ENCODE measurements around the gene RCAN1.

The RCAN1 gene

DNA sequence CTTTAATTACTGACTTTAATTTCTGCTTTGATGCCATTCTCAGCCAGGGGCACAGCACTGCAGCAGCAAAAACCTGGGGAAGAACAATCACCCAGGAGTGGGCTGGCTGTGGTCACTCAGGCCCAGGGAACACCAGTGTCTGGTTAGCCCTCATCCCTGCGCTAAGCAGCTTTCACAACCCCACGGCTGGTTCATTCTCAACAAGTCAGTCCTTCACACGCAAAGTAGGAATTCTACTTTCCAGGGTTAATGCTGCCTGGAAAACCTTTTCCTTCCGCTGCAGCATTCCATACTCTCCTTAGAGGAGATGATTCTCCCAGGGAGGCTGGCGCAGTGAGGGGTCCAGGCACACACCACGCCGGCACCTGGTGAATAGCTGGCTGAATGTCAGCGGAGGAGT is 78.6 kb downstream of the RCAN1 start:
- no peak for DNase-seq

DNA sequence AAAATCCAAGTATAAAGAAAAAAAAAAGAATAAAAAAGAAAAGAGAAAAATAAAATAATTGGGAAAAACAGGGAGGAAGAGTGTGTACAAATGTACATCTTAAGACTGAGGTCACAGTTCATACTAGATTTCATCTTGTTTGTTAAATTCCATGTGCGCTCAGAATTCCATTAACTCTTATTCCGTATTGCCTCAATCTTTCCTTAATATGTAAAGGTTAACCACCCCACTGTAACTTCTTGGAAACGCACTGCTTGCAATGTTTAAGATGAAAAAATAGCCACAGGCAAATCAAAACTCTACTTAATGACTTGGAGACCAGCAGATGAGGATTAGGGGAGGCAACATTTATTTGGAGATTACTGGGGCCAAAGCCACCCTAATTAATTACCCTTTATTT is 79.0 kb downstream of the RCAN1 start:
- DNase-seq = no peak

DNA sequence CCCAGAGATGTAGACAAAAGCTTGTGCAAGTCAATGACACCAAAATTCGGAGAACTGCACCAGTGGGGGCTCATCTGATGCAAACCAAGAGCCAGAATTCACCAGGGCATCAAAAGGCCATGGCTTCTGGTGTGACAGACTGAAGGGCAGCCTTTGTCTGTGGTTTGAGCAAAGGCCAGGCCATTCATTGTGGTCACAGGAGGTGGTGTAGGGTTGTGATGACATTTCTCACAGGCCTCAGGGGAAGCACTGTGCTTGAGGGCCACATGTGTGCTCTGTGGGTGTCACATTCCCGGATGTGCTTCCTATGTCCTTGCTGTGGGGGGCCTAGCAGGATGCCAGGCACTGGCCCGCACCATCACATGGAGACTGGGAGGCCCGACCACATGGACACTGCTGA is 80.4 kb downstream of the RCAN1 start:
- no peak for DNase-seq

DNA sequence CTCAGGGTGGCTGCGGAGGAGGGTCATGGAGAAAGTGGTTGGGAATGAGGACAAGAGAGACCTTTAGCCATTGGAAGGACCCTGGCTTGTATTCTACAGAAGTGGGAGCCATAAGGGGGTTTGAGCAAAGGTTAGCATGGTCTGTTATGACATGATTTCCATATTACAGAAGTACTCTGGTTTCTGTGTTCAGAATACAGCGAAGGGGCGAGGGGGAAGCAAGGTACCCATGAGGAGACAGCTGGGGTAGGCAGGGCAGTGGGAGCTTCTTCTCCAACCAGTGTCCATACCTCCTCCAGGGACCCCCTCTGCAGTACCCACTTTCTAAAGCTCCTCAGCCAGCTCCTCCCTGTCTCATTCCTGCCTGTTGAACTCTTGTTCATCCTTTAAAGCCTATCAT is 81.0 kb downstream of the RCAN1 start:
- DNase-seq = no peak

DNA sequence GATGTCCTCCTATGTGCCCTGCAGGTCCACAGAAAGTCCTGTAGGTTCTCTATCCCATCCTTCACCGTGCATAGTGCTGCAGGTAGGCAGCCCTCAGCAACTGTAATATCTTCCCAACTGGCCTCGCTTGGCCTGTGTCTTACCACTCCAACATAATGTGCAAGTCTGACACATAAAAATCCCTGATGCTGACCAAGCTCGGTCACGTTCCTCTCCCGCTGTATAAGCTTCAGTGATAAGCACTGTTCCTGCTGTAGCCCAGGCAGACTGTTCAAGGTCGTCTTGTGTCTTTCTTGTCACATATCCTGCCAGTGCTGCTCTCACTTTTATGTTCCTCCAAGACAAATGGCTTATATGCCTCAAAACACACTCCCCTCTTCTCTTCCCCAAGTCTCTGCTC is 83.5 kb downstream of the RCAN1 start:
- DNase-seq = no peak

DNA sequence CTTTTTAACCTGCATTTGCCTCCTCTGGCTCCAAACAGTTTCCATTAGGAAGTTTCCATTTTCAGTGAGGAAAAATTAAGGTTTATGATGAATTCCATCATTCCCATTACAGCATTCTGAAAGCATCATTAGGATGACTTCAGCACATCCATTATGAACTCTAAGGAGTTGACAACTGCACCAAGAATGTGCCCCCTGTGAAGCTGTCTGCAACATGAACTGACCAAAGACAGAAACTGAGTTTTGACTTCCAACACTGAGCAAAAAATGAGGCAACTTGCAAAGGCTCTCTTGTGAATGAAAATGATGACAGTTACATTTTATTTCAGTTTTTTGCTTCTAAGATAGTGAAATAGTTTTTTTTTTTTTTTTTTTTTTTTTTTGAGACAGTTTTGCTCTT is 84.7 kb downstream of the RCAN1 start:
- DNase-seq = no peak

DNA sequence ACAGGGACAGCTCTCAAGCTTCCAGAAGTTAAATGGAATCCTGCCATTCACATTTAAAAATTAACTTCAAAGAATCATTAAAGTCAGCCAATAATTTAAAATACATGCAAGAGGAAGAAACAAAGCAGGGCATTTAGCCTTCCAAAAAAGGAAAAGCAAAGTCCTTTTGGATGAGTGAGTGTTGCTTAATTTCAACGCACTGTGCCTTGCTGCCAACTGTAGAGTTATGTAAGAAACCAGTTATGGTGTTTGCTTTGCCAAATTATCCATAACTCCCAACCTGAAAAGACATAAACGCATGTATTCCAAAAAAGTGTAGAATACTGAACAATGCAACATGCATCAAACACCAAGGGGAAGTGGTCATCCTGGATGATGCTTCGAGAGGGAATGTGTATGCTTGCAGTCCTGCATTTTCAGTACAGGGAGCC is 86.8 kb downstream of the RCAN1 start:
- no peak for DNase-seq

DNA sequence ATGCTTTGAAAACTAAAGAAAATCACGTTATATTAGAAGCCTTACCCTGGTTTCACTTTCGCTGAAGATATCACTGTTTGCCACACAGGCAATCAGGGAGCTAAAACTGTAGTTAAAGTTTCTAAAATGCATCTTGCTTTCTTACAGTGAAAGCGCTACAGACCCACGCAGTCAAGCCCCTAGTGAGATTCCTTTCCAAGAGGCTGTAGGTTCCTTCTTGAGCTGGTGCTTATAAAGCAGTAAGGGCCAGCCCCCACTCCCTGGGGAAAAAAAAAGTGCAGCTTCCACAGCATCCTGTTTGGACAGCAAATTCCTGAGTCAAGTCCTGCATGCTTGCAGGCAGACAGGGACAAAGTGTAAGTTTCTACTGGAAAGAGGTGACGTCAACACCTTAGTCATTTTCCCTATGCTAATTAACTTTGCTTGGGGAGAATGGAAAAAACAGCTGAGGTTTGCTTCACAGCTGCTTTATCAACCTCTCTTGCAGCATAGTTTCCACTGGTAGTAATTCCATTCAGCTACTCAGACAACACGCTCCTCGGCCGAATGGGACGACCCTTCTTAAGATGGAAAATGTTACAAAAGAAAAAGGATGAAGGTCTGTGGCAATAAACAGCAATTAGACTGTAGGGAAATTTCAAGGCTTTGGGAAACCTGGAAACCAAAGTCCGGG is 88.2 kb downstream of the RCAN1 start:
- peak; percentile 6 for DNase-seq

DNA sequence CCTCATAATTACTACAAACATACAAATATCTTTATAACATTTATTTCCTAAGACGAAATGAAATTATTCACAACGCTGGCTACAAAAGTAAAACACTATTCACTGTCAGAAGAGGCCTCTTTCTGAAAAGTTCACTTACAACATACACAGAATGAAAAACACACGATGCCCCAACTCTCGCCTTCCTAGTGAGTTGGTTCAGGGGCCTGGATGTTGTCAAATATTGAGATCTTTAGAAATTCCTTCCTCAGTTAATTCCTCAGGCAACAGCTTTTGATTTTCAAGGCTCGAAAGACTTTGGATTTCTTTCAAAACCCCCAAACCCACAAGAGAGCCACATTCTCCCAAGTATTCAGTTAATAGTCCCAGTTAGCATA is 88.7 kb downstream of the RCAN1 start:
- DNase-seq = no peak

DNA sequence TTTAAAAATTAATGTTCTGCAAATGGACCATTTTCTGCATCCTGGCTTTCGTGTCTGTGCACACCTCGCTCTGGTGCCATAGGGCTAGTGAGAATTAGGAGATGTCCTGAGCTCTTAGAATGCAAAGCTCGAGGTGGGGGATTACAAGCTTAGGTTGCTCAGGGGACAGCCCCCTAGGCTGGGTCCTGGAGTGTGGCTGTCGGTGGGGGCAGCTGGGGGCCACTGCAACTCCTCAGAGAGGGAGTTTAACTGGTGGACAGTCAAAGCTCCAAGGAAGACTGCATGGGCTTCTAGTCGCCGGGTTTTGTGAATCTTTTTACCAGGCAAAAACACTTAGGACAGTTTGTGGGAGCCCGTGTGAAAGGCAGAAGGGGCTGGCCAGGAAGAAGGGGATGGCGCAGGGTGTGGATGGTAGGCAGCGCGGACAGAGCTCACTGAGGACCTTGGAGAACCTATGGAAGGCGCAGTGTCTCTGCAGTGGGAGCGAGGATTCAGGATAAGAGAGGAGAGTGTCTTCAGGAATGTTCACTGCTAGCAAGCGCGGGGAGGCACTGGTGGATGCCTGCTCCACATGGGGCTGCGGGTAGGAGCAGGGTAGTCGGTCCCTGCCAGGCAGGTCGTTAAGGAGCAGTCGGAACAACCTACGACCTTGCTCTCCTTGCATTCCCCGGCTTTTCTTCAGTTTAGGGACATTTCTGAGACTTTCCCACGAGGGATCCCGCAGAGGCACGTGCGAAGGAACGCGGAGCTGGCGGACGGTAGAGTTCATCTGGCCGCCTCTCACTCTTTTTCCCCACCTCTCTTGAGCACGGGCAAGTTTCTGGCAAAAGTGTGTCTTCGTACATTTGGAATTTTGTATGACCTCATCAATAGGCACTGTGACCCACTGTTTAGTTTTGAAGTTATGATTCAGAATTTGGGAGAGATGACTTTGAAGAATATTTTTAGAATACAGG is 90.0 kb downstream of the RCAN1 start:
- DNase-seq = no peak

DNA sequence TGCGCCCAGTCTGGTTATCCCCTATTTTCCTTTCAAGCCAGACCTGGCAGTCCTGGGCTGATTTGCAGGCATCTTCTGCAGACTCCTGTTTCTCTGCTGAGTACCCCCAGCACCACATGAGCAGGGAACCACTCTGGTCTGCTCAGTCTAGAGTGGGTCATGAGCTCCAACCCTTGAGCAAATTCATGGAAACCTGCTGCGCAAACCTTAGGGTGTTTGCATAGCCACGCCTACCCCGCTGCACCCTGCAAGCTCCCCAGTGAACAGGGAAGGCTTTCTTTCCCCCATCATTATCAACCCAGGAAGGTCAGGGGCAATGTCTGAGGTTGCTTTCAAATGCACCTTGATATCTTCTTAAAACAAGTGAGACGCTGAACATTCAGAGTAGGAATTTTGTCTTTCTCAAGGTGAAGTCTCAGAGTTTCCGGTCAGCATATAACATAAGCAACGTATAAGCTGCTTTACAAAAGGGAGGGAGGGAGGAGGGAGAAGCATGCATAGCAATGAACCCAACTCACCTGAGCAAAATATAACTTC is 91.8 kb downstream of the RCAN1 start:
- no peak for DNase-seq

DNA sequence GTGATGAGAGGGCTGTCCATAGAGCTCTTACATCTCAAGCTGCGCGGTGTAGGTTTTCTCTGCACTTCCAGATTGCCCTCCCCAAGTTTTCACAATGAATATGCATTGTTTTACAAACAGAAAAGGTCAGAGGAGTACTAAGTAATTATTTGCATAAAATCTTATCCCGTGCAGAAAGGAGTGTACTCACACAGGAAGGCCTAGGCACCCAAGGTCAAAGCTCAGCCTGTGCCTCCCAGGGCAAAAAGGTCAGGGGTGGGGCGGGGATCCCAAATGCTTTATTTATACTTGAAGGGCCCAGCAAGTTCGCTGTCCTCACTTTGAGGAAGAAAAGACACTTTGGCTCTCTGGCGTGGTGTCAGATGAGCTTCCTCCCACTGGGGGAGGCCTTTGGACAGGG is 92.6 kb downstream of the RCAN1 start:
- no peak for DNase-seq

DNA sequence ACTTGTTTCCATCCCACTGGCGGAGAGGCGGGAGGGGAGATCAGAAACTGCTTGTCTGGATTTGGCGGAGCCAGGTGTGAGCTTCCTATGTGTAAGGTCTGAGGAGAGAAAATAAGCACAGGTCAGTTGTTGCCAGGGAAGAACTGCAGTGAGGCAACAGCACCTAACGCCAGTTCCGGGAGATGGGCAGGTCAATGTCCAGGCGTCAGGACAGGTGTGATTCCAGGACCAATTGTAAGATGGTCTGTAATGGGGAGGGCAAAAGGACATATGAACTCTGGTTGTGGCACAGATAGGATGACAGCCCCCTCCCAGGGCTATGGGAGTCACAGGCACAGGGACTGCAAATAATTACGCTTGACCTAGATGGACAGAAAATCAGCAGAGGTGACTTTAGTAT is 93.4 kb downstream of the RCAN1 start:
- no peak for DNase-seq

DNA sequence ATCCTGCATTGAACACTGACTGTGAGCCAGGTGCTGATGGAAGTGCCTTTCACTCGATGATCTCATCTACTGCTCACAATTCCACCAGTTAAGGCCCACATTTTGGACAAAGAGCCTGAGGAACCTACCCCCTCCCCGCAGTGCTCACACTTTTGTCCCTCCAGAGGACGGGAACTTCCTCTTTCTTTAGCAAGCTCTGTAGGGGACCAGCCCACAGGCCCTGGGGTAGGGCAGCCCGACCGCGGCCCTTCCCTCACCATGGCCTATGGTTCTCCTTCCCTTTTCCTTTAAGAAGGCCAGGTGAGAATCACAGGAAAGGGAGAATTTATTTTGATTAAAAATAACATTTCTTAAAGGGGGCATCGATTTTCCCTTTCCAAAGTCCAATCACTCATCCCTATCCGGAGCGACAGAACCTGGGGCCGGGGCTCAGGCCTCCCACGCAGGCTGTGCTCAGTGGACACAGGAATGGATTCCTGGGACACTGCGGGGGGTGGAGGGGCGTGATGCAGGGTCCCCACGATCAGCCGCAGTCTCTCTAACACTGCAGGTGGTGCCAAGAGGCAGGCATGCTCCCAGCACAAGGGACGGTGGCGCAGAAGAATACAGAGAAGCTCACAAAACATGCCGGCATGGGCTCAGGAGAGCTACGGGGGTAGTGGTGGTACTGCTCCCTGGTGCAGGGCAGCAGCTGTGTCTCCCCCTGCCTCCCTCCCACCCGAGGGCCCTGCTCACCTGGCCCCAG is 94.0 kb downstream of the RCAN1 start:
- no peak for DNase-seq

DNA sequence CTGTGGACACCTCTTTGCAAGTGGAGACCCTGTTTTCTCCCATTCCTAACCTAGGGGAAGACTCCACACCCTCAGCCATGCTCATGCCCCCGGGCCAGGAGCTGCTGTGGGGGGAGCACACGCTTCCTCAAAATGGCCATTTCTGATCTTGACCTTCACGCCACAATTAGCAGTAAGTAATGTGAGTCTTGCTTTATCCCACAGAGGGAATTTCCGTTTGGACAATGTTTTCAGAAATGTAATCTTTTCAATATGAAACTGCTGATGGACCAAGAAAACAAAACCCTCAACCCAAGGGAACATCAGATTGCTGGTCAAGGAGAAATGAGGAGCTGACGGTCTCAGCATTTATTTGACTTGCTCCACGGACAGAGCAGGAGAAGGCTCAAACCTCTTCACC is 94.6 kb downstream of the RCAN1 start:
- no peak for DNase-seq

DNA sequence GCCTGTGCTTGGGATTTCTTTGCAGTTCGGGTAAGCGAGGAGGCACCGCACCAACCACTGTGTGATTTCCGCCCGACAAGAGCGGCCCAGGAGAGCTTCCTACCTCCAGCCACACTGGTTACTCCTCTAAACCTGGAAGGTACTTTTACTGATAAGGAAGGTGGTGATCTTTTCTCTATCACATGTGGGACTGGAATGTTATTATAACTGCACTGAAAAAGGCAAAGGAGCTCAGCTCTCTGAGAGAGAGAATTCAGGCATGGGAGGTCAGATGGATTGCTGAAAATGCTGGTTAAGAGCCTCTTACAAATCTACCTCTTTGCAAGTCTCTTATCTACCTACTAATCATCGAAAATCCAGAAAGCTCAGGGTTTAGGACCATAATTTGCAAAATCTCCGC is 95.2 kb downstream of the RCAN1 start:
- DNase-seq = no peak

DNA sequence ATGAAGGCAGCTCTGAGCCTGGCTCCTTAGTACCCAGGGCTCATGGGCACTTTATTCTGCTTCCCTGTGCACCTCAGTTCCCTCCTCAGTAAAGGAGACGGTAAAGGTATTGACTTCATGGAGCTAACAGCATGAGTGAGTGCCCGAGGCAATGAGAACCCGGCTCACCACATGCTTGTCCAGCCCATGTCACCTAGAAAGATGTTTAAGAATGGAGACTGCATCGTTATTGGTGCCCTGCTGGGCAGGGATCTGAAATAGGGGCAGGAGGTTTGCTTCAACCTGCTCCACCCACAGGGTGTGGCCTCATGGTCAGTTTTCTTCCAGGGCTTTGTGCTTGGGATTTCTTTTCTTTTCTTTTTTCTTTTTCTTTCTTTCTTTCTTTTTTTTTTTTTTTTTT is 95.9 kb downstream of the RCAN1 start:
- DNase-seq = no peak

DNA sequence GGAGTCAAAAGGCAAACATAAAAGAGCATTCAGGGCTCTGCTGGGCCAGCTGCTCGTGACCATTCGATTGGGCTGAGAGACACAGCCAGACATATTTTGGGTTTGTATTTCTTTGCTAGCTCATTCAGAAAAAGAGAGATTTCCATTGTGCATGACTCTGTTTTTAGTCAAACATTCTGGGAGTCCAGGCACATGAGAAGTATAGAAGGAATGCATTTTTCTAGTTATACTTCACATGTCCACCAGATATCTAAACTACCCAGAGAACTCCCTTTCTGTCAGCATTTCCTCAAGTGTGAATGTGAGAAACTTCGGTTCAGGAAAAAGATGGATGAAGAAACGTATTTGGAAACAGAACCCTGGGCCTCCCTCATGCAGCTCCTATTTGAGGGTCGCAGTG is 96.6 kb downstream of the RCAN1 start:
- DNase-seq = no peak

DNA sequence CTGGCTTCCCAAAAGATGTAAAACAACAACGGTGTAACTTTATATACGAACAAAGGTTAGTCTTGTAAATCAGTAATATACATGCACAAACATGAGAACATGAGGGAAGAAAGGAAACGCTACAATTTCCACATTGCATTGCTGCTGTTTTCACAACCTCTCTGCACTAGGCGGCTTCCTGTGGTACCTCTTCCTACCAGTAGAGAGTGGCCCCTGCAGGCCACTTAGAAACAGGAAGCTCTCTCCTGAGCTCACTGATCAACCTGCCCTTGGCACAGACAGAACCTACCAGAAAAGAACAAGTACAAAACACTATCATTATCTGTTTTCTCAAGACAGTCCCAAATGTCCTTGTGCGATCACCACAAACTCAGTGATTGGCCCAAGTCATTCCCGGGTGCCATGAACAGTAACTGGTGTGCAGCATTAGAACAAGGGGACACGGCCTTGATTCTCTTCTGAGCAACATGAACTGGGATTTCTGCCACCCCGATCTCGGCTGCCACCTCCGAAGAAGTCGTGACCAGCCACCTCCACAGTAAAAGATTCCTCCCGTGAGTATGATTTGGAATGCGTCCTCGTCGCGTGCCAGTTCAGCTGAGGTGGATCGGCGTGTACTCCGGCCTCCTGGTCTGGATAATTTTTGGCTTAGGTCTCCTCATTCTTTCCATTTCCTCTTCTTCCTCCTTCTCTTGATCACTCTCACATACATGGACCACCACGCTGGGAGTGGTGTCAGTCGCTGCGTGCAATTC is 97.2 kb downstream of the RCAN1 start:
- DNase-seq = no peak

DNA sequence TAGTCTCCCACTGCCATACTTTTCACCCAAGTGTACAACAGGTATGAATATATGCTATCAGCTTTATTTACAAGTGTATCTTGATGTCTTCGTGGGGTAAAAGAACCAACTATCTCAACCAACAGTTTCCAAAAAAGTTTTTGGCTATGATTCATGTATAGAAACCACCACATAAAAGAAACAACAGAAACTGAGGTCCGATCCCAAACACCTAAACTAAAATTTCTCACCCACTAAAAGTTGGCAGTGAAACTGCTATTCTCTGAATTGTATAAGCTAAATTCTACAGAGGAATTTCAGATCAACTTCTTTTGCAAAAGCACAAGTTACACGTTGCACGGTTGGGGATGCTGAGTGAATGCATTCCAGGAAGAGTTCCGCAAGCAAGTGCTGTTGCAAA is 97.9 kb downstream of the RCAN1 start:
- no peak for DNase-seq

DNA sequence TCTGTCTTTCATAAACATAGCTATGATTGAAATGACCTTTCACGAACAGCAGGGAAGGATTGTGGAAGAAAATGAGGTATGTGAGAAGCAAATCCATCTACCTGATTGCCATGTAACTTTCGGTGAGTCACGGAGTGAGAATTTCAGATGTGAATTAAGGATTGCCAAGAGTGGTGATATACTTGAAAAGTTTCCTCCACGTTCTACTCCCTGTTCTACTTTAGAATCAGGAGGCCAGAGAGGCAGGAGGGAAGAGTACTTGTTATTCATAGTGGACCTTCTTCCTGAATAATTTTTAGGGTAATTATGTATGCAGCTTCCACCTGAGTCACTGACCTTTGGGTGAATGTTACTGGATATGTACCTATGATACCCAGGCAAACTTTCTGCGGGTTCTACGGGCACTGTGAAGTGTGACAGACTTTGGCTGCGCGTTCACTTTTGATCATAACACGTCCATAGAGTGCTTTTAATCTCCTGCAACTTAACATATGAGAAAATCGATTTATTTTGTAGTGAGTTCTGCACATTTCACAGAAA is 100.3 kb downstream of the RCAN1 start:
- DNase-seq = no peak

DNA sequence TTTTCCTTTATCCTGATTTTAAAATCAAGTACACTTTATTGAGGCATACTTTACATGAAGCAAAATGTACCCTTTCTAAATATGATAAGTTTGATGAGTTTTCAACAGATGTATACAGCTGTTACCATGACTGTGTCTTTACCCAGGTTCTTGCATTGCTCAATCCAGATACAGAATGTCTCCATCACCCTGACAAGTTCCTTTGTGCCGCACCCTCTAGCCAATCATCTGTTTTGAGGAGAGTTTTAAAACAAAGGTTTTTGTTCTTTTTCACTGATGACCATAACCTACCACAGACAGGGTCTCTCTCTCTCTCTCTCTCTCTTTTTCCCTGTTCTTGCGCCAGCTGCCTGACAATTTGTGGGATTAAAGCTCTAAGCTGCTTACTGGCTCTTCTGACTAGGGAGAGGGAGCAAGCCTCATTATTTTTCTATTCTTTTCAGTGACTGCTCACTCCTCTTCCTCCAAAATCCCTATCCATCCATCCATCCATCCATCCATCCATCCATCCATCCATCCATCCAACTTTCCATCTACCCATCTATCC is 101.7 kb downstream of the RCAN1 start:
- DNase-seq = no peak
